SU-DHL-6 (cell line): Measurements from ENCODE around the gene TTC32.

Experiments used
- H2AFZ ChIP-seq: fragments of 200-600 bp; sonication (generic); 2 replicates; pipeline ENCODE4 v1.6.1; 2014; ENCODE audit warnings: low read depth, mild to moderate bottlenecking, moderate library complexity, mixed read lengths, antibody characterized with exemption, low read length; ENCODE audit not compliant: severe bottlenecking
- H3F3A ChIP-seq: fragments of 200-600 bp; shearing (Covaris generic); 2 replicates; pipeline ENCODE4 v1.6.0; 2016; ENCODE audit warnings: antibody characterized with exemption, mild to moderate bottlenecking; ENCODE audit not compliant: insufficient read depth
- H3K27ac ChIP-seq: fragments of 200-600 bp; sonication (generic); 2 replicates; pipeline ENCODE4 v1.5.1; 2016; ENCODE audit warnings: low read depth, mild to moderate bottlenecking, low read length, moderate library complexity, mixed read lengths
- H3K27me3 ChIP-seq: fragments of 200-600 bp; sonication (generic), shearing (Covaris generic); 2 replicates; pipeline ENCODE4 v1.6.0; 2014; ENCODE audit warnings: mild to moderate bottlenecking, low read length
- H3K36me3 ChIP-seq: fragments of 200-600 bp; sonication (generic); 2 replicates; pipeline ENCODE4 v1.6.1; 2014; ENCODE audit warnings: mild to moderate bottlenecking, low read length, mixed read lengths
- H3K4me2 ChIP-seq: fragments of 300-600, 200-600 bp; shearing (Covaris generic), sonication (generic); 2 replicates; pipeline ENCODE4 v1.6.0; 2014; ENCODE audit warnings: low read length, low read depth, mild to moderate bottlenecking; ENCODE audit not compliant: poor library complexity, severe bottlenecking
- H3K4me3 ChIP-seq: fragments of 200-600 bp; sonication (generic); 2 replicates; pipeline ENCODE4 v1.5.1; 2014; ENCODE audit warnings: antibody characterized with exemption, low read length, mild to moderate bottlenecking, mixed read lengths; ENCODE audit not compliant: insufficient read depth, poor library complexity, severe bottlenecking
- H3K79me2 ChIP-seq: fragments of 200-600 bp; sonication (generic); 2 replicates; pipeline ENCODE4 v1.6.1; 2014; ENCODE audit warnings: mild to moderate bottlenecking, low read length, moderate library complexity; ENCODE audit not compliant: insufficient read depth
- H3K9ac ChIP-seq: fragments of 200-600 bp; sonication (generic); 2 replicates; pipeline ENCODE4 v1.7.0; 2014; ENCODE audit warnings: mild to moderate bottlenecking, low read length
- H3K9me2 ChIP-seq: fragments of 200-600 bp; sonication (generic); replicated peaks from 2 replicates; pipeline ENCODE4 v1.6.1; 2014; ENCODE audit warnings: low read length; ENCODE audit not compliant: insufficient read depth
- H3K9me3 ChIP-seq: fragments of 200-600 bp; sonication (generic); 2 replicates; pipeline ENCODE4 v1.6.1; 2014; ENCODE audit warnings: low read length, mixed read lengths; ENCODE audit not compliant: insufficient read depth
- H4K20me1 ChIP-seq: fragments of 200-600 bp; sonication (generic); 2 replicates; pipeline ENCODE4 v1.6.1; 2014; ENCODE audit warnings: low read depth, mild to moderate bottlenecking, antibody characterized with exemption, low read length, moderate library complexity, mixed read lengths
- EZH2phosphoT487 ChIP-seq: fragments of 200-600 bp; sonication (generic), shearing (Covaris generic); conservative IDR thresholded peaks from 2 replicates; pipeline ENCODE4 v1.6.1; 2018; ENCODE audit warnings: mild to moderate bottlenecking, antibody characterized with exemption, low read length, moderate library complexity, mixed read lengths
- TF ChIP-seq, protein P1 (sequence below): fragments of 200-600 bp; sonication (generic); IDR thresholded peaks from one replicate; pipeline ENCODE4 v1.5.1; 2017; ENCODE audit warnings: antibody characterized with exemption, mild to moderate bottlenecking, low read length, moderate library complexity; ENCODE audit not compliant: insufficient read depth, poor library complexity, severe bottlenecking

TTC32 gene

DNA sequence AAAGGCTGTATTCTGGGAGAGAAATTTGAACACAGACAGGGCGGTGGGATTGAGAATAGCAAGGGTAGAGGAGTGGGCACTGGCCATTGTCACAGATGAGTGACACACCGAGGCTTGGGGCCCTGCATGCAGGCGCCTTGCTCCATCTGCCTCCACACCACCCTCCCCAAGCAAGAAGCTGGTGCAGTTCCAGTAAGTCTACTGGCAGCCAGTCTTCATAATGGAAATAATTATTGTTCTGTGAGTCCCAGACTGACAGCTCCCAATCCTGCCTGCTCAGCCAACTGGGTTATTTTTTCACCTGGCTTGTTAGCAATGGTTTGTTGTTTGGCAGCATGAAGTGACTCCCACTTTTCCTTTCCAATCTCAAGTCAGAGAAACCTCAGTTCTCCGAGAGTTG, 13.0 kb downstream of the TTC32 start:
- H3K36me3 ChIP-seq = no peaks in the 10 kb centered on the region
- H3K27ac ChIP-seq = no peak overlapping the region
- H3K4me3 ChIP-seq = no peak overlapping the region
- TF ChIP-seq, protein P1, sequence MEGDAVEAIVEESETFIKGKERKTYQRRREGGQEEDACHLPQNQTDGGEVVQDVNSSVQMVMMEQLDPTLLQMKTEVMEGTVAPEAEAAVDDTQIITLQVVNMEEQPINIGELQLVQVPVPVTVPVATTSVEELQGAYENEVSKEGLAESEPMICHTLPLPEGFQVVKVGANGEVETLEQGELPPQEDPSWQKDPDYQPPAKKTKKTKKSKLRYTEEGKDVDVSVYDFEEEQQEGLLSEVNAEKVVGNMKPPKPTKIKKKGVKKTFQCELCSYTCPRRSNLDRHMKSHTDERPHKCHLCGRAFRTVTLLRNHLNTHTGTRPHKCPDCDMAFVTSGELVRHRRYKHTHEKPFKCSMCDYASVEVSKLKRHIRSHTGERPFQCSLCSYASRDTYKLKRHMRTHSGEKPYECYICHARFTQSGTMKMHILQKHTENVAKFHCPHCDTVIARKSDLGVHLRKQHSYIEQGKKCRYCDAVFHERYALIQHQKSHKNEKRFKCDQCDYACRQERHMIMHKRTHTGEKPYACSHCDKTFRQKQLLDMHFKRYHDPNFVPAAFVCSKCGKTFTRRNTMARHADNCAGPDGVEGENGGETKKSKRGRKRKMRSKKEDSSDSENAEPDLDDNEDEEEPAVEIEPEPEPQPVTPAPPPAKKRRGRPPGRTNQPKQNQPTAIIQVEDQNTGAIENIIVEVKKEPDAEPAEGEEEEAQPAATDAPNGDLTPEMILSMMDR = no peak
- TF ChIP-seq EZH2phosphoT487 = no peak
- no peak overlapping the region for H3K9ac ChIP-seq
- no peaks in the 10 kb centered on the region for H3K9me3 ChIP-seq
- no peaks in the 10 kb centered on the region for H3K79me2 ChIP-seq
- H2AFZ ChIP-seq = no peak overlapping the region
- H3K9me2 ChIP-seq = no peaks in the 10 kb centered on the region
- H3K4me2 ChIP-seq = no peak overlapping the region
- 0 out of 2 replicates have a peak, but pooled peaks cover 6% of the 10 kb centered on the region for H3F3A ChIP-seq
- no peaks in the 10 kb centered on the region for H3K27me3 ChIP-seq
- H4K20me1 ChIP-seq = no peaks in the 10 kb centered on the region; the same call in 1 of the 2 replicates

DNA sequence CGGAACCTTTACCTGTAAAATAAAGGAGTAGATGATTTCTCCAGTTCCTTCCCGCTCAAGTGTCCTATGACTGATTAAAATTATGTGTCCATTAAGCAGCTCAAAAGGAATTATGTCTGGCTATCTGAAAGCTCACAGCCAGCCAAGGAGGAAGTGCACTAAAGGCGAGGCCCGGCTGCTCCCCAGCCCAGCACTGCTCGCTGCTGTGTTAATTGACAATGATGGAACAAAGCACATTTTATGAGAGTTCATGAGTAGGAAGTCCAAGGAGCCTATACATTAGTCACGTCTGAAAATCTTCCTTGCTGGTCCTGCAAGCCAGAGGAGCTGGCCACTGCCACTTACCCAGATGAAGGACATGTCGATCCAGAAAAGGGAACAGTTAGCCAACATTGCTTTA, 14.3 kb downstream of the TTC32 start:
- no peak for TF ChIP-seq EZH2phosphoT487
- TF ChIP-seq, protein P1 = no peak
- Histone ChIP-seq H3K27me3 (no peaks in the 10 kb centered on the region), H3K36me3 (no peaks in the 10 kb centered on the region), H3F3A (0 out of 2 replicates have a peak, but pooled peaks cover 5% of the 10 kb centered on the region), H3K9ac (no peak overlapping the region), H4K20me1 (no peaks in the 10 kb centered on the region; the same call in 1 of the 2 replicates), H3K27ac (no peak overlapping the region), H3K79me2 (no peaks in the 10 kb centered on the region), H3K9me2 (no peaks in the 10 kb centered on the region), H3K4me3 (no peak overlapping the region), H3K4me2 (no peak overlapping the region), H2AFZ (no peak overlapping the region), H3K9me3 (no peaks in the 10 kb centered on the region)

DNA sequence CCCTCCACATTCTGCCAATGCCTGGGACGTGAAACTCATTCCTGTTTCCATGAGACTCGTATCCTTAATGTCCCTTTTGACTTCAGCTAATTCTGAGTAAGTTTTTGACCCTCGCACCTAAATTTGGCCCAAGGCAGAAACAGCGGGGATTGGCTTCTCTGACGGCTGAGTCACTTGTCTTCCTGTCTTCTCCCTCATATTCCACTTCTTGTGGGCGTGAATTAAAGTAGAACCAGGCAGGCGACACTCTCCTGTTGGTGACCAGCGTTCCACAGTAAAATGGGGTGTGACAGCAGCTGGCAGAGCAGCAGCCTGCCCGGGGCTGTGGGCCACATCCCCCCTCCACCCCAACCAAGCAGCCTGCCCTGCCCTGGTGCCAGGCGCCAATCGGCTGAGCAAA, 15.5 kb downstream of the TTC32 start:
- Histone ChIP-seq H4K20me1 (no peaks in the 10 kb centered on the region; the same call in 1 of the 2 replicates), H3K9me3 (no peaks in the 10 kb centered on the region), H3K4me2 (no peak overlapping the region), H3F3A (no peaks in the 10 kb centered on the region), H3K79me2 (no peaks in the 10 kb centered on the region), H3K4me3 (no peak overlapping the region), H3K36me3 (no peaks in the 10 kb centered on the region), H3K9me2 (no peaks in the 10 kb centered on the region), H3K9ac (no peak overlapping the region), H2AFZ (no peak overlapping the region), H3K27me3 (no peaks in the 10 kb centered on the region), H3K27ac (no peak overlapping the region)
- TF ChIP-seq, protein P1 = no peak
- TF ChIP-seq EZH2phosphoT487 = no peak
